HG03457 (cell line): ENCODE data around the gene DMWD.

Source experiments
- ATAC-seq: cut with Tn5 transposase; IDR thresholded peaks from one replicate; pipeline ENCODE4 v1.9.1; 2021; ENCODE audit warnings: moderate number of reproducible peaks; ENCODE audit not compliant: unreplicated experiment

The DMWD gene

DNA sequence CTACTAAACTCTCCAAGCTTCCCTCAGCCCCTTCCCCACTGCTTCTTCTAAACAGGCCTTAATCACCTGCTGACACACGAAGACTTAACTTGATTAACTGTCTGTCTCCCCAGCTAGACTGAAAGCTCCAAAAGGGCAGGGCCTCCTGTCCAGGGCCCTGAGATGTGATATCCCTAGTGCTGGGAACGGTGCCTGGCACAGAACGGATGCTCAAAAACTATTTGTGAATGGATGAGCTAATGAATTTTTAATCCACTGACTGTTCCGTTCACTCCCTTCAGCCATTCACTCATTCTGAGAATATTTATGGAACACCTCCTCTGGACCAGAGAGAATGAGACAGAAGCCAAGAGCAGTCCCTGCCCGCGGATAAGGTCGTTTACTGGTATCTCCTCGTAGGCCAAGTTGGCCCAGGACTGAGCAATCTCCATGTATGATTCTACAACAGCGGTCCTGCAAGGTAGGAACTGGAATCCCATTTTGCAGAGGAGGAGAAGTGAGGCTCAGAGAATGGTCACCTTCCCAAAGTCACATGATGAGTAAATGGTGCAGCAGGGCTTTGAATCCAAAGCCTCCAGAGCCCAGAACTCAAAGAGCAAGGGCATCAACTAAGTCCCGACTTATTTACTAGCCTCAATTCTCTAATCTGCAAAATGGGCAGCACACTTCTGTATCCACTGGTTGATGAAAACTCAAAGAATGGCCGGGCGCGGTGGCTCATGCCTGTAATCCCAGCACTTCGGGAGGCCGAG is 3.4 kb downstream of the DMWD start:
- no peak for ATAC-seq

DNA sequence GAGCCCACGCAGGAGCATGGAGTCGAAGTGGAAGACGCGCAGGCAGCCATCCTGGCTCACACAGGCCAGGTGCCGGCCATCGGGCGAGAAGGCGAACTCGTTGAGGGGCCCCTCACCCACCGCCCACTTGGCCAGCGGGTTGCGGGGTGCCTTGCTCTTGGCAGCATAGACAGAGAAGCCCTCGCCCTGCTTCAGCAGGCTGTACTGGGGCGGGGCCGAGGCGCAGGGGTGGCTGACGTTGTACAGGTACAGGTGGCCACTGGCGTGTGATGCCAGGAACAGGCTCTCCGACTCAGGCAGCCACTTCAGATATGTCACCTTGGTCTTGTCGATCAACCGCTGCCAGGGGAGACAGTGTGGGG is 6.1 kb downstream of the DMWD start:
- ATAC-seq, result no peak

DNA sequence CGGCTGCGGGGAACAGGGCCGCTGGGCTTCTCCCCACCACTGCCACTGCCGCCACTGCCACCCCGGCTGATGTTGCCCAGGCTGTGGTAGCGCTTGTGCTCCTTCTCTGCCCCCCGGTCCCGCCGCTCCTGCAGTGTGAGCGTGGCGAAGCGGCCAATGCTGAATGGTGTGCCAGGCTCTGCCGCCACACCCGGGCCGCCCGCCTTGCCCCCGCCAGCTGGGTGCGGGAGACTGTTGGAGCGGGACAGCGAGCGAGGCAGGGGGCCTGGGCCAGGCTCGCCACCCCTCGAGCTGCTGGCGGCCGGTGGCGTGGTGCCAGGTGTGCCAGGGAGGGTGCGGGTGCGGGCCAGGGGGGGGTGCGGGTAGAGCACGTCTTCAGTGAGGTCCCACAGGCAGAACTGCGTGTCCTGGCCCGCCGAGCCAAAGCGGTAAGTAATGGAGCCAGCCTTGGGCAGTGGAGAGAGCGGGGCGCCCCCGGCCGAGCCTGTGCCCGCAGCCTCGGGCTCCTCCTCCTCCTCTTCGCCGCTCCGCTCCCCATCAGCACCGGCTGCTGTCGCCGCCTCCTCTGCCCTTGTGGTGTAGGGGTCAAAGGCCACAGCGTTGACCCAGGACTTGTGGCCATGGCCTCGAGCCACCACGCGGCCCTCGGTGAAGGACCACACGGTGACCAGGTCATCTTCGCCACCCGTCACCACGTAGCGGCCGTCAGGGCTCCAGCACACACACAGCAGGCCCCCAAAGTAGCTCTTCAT is 6.7 kb downstream of the DMWD start:
- no peak for ATAC-seq

DNA sequence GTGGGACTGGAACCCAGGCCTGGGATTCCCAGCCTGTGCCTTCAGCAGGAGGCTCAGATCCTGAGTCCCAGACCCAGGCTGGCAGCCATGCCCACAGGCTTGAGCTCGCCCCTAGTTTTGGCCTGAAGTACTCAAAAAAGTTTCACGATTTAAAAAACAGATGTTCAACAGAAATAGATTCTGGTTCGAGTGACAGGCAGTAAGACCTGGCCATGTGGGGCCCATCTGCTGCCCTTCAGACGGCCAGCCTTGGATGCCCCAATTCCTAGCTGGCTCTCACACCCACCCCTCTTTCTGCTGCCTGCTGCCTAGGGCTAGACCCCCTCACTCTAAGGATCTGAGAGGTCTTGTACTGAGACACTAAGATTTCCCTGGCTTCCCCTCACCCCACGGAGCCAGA is 7.5 kb downstream of the DMWD start:
- ATAC-seq, result no peak

DNA sequence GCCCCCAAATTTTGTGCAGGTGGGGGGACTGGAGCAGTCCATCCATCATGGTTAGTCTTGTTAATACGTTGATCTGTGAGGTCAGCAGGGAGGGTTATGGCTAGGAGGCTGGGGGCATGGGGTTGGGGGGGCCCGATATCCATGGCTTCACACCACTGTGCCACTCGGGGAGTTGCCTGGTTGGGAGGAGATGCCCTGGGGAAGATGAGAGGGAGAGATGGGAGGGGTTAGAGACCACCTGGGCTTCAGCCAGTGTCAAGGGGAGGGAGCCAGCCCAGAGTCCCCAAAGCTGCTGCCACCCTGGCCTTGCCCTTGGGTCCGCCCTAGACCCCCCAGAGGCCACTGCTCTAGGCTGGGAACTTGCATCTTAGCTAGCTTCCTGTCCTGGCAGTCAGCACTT is 8.5 kb downstream of the DMWD start:
- ATAC-seq, result no peak

DNA sequence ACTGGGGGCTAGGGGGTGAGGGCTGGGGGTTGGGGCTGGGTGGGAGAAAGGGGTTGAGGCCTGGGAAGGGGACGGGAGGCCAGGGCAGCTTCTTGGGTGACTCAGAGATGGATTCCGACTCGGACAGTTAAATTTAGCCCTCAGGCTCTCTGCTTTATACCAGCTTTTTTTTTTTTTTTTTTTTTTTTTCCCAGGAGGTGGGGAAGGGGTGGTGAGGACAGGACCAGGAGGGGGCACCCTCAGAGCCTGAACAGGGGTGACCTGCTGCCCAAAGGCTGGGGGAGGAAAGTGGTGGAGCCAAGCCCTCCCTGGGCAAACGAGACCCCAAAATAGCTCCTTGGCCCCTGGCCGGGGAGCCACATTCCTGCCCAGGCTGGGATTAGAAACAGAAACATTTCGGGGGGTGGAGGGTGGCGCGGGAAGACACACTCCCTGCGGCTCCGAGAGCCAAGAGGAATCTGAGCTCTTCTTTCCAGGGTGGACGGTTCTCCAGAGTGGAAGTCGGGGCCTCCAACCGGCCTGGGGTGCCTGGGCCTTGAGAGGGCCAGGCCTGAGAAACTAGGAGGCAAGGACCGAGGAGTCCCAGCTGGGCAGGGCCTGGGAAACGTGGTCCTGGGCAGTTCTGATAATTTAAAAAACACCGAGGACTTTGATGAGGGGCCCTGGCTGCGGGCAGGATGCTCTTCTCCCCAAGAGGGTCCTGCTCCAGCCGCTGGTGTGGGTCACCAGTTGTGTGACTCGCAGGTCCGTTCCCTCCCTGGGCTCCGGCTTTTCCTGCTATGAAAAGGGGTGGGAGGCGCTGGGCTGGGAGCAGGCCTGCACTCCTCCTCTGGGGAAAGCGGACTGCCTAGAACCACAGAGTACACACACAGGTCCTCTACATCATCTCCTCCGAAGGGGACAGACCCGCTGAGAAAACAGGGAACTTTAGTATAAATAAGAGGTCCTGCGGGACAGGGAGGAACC is 9.5 kb downstream of the DMWD start:
- ATAC-seq, result no peak

DNA sequence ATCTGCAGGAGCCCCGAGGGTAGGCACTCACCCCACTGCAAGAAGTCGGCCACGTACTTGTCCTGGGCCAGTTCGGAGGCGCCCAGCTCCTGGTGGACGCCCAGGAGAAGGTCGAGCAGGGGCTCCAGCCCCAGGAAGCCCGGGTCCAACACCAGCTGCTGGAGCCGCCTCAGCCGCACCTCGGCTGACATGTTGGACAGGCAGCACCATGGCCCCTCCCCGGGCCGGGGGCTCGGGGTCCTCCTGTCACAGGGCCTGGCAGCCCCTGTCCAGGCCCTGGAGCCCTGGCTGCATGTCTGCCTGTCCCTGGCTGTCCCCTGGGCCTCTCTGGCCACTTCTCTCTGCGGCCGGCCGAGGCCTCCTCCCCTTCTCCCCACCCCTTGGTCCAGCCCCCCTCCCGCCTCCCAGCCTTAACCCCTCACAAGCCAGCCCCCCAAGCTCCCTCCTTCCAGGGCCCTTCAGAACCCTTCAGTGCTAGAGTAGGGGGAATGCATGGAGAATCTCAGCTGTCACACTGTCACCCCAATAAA is 10.4 kb downstream of the DMWD start, which contains the start of gene DMPK:
Gene DMPK, minus strand, starts transcription at position 329 of the 530 bp plus-strand sequence. Its CDS starts 138 bp downstream, at position 191.
- no peak for ATAC-seq

DNA sequence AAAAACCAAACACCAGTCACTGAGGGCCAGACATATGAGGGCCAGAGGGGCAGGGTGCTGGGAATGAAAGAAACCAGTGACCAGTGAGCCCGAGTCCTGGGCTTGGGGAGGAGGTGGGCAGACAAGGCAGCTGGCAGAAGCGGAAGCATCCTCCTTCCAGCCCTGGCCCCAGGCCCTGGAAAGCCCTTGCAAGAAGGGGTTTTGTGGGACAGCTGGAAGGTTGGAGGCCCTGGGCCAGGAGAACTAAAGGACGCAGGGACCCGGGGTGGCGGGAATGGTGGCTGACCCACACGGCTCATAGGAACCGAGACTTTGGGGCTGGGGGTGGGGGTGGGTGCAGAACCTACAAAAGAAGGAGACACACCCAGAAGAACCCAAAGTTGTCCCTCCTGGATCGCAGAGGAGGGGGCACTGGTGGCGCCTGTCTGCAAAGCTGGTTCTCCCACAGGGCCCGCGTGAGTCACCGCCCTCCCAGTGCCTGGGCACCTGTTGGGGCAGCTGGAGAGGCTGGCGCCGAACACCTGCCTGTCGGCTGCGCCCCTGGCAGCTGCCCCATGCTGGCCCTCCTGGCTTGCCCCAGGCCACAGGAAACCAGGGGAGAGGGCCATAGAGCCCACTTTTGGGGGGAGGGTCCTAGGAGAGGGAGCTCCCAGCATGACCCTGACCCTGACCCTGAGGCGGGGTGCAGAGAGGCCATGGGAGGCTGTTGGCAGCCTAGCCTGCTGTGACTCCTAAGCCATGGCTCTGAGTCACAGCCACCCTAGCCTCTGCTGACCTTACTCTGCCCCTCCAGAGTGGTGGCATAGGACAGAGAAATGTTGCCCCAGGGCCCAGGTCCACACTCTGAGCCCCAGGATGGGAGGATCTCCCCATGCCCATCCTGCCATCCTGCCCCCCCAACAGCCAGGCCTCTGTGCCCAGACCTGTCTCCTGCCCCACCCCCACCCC is 11.2 kb downstream of the DMWD start:
- ATAC-seq, result no peak

DNA sequence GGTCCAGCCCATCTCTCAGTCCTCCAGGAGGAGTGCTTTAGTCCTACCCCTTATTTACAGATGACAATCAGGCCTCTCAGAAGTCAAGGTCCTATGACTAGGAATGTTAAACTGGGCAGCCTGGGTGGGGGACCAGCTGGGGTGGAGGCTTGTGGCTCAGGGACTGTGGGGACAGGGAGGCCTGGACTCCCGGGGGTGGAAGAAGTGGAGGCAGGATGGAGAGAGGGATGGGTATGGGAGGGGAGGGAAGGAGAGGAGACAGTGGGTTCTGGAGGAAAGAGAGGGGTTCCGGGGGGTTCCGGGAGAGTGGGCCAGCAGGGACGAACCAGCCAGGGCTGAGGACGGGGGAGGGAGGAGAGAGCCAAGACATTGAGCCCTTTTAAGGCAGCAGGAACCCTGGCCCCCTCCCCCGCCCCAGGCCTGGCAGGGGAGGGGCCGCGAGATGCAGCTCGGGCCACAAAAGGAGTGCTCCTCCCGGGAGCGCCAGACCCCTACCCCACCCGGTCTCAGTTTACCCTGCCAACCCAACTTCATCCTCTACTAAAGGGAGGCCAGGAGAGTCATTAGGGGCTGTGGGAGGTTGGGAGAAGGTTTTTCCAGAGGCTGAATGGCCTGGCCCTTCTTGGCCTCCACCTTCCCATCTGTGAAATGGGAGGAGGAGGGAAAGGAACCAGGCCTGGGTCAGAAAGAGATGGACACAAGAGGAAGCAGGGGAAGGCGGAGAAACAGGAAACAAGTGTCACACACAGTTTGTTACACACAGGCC is 12.0 kb downstream of the DMWD start:
- ATAC-seq, result no peak

DNA sequence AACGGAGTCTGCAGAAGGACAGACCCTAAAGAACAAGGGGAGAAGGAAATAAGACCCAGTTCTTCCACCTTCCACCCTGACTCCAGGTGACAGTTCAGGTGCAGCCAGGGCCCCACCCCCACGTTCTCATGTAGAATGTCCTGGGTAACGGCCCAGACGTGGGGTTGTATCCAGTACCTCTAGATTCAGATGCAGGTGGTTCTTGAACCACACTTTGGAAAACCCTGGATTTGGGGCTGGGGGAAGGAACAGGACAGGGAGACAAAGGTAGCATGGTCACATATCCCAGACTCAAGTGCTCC is 12.5 kb downstream of the DMWD start:
- ATAC-seq, result no peak

DNA sequence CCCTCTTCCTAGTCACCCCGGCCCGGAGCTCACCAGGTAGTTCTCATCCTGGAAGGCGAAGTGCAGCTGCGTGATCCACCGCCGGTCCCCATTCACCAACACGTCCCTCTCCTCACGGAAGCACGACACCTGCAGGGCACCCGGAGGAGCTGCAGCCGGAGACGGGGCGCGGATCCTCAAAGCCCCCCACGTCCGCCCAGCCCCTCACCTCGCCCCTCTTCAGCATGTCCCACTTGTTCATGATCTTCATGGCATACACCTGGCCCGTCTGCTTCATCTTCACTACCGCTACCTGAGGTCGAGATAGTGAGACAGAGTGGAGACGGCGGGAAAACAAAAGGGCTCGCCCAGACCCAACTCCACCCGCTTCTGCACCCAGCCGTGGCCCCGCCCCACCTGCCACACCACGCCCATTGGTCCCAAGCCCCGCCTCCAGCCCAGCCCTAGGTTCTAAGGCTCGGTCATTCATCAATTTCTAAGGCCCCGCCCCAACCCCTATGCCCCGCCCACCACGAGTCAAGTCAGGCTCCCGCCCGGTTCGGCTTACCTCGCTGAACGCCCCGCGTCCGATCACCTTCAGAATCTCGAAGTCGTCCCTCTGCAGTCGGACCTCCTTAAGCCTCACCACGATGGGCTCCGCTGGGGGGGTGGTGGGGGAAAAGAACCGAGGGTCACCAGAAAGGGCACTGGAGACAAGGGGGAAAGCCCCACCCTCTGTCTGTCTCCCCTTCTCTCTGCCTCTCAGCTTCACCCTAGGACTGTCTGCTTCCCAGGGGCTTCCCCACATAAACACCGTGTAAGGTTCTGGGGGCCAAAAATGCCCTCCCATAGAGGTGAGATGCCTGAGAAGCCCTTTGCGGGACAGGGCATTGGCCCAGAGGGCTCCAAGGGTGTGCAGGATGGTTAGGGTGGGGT is 13.2 kb downstream of the DMWD start:
- no peak for ATAC-seq

DNA sequence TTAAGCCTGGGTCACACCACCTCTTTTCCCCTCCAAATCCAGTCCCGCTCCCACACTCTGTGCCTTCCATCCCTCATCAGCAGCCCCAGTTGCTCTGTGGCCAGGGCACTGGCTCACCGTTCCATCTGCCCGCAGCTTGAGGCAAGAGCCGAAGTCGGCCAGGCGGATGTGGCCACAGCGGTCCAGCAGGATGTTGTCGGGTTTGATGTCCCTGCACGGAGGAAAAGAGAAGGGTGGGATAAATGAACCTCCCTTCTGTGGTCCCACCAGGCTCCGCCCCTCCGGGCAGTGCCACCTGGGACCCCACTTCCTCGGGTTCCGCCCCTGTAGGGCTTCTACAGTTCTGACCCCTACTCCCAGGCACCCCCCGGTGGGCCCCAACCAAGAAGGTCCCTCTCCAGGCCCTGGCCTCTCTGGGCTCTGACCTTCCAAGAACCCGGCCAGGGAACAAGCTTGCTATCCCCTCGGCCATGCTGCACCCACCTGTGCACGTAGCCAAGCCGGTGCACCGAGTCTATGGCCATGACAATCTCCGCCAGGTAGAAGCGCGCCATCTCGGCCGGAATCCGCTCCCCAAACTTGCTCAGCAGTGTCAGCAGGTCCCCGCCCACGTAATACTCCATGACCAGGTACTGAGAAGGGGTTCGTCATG is 14.5 kb downstream of the DMWD start:
- no peak for ATAC-seq

DNA sequence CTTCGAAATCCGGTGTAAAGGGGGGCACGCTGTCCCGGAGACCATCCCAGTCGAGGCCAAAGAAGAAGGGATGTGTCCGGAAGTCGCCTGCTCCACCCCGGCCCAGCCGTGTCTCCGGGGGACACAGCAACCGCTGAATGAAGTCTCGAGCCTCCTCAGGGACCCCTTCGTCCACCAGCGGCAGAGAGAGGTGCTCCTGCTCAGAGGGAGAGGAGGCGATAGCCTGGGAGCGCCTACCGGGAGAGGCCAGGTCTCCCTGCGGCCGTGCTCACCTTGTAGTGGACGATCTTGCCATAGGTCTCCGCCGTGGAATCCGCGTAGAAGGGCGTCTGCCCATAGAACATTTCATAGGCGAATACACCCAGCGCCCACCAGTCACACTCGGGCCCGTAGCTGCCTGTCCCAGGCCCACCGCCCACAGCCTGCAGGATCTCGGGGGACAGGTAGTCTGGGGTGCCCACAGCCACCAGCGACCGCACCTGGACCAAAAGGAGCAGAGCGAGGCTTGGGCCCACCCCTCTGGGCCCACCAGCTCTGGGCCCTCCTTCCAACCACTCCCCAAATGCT is 15.2 kb downstream of the DMWD start:
- no peak for ATAC-seq

DNA sequence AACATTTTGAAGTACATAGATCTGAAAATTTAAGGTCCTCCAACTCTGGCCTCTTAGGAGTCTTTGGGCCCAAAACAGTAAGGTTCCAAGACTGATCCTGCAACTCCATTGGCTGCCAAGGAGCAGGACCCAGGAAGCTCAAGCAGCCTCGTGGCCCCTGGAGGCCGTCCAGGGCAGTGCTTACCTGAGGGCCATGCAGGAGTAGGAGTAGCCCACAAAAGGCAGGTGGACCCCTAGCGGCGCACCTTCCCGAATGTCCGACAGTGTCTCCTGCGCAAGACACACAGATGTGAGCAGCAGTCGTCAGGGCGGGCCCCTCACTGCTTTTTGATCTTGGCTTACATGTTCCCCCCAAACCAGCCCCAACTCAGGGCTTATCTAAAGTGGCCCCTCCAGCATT is 17.9 kb downstream of the DMWD start:
- no peak for ATAC-seq

DNA sequence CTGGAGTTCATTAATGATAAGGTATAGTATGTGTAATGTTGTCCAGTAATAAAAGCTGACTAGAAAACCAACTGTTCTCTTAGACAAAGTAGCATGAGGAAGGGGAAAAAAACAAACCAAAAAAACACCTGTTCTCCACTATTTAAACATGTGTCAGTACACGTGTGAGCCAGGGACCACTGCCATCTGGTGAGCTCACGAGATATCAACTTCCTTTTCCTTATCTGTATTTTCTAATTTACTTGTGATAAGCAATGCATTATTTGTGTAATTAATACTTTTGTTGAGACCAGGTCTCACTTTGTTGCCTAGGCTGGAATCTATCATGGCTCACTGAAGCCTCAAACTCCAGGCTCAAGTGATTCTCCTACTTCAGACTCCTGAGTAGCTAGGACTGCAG is 19.3 kb downstream of the DMWD start:
- ATAC-seq, result no peak

DNA sequence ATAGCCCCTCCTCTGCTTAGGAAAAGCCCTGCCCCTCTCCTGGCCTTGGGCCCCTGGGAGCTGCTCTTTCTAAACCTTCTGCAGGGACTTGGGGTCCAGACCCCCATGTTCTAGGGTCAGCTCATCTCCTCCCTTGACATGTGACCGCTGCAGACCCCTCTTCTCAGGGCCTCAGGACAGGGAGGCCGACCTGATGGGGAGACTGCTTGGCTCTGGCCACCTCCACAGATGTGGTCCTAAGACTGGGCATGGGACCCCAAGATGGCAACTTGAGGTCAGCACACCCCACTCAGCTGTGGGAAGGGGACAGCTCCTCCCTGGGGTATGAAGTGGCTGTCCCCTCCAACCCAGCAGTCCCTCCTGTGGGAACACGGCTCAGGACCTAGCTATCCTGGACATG is 19.7 kb downstream of the DMWD start:
- ATAC-seq, result no peak

DNA sequence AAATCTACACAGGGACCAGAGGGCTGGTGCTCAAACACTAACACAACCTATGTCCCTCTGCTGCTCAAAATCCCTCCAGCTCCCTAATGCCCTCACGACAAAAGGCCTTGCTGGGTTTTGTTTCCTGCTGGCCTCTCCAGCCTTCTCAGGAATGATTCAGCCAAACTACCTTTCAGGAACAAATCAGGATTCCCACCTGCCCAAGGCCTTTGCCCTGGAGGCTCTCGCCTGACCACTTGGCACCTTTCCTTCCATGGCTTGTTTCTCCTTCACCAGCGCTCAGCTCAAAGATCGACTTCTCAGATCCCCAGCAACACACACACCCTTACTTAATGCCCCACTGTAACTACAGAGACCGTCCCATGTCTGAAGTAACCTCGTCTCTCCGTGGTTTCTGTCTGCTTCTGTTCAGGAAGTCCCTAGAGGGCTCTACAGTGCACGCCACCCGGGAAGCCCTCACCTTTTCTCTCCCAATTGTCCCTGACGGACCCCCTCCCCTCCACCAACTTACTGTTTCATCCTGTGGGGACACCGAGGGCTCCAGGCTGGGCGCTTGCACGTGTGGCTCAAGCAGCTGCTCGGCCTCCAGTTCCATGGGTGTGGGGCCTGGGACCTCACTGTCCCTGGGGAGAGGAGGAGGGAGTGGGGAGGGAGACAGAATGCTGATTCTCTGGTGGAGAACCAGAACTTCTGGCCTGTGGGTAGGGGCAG is 20.4 kb downstream of the DMWD start:
- no peak for ATAC-seq
